WI38 (cell line): ENCODE results near the gene TCF4.

Source experiments
- H3K4me3 ChIP-seq: 2 replicates; pipeline ENCODE4 v1.5.1; 2011; ENCODE audit warnings: low read depth, mild to moderate bottlenecking, control low read depth, low read length
- TF ChIP-seq, protein P1 (sequence below): IDR thresholded peaks from 2 replicates; pipeline ENCODE4 v1.5.1; 2012; ENCODE audit warnings: low read depth, mild to moderate bottlenecking, control low read depth, low read length

Gene TCF4

DNA sequence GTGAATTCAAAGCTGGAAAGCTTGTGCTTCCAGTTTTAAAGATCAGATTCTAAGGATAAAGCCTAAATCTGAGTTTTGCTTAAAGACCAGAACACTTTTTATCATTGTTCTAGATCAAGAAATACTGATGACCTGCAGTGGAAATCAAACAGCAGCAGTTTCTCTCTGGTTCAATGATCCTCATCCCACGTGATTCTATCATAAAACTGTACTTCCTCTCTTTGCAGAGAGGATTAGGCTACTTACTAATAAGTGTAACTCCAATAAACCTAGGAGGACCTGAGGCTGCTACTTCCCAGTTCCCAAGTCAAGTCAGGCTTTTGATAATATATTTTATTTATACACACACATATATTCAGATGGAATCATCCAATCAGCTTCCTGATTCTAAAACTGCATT lies 81.9 kb downstream of the TCF4 start:
- TF ChIP-seq, protein P1, sequence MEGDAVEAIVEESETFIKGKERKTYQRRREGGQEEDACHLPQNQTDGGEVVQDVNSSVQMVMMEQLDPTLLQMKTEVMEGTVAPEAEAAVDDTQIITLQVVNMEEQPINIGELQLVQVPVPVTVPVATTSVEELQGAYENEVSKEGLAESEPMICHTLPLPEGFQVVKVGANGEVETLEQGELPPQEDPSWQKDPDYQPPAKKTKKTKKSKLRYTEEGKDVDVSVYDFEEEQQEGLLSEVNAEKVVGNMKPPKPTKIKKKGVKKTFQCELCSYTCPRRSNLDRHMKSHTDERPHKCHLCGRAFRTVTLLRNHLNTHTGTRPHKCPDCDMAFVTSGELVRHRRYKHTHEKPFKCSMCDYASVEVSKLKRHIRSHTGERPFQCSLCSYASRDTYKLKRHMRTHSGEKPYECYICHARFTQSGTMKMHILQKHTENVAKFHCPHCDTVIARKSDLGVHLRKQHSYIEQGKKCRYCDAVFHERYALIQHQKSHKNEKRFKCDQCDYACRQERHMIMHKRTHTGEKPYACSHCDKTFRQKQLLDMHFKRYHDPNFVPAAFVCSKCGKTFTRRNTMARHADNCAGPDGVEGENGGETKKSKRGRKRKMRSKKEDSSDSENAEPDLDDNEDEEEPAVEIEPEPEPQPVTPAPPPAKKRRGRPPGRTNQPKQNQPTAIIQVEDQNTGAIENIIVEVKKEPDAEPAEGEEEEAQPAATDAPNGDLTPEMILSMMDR: no peak
- H3K4me3 ChIP-seq: no peak overlapping the region

- TF ChIP-seq, protein P1: no peak
- no peak overlapping the region for H3K4me3 ChIP-seq
Observed at GRCh38 chr18:55504808-55505207, 83.2 kb downstream of the TCF4 start.

DNA sequence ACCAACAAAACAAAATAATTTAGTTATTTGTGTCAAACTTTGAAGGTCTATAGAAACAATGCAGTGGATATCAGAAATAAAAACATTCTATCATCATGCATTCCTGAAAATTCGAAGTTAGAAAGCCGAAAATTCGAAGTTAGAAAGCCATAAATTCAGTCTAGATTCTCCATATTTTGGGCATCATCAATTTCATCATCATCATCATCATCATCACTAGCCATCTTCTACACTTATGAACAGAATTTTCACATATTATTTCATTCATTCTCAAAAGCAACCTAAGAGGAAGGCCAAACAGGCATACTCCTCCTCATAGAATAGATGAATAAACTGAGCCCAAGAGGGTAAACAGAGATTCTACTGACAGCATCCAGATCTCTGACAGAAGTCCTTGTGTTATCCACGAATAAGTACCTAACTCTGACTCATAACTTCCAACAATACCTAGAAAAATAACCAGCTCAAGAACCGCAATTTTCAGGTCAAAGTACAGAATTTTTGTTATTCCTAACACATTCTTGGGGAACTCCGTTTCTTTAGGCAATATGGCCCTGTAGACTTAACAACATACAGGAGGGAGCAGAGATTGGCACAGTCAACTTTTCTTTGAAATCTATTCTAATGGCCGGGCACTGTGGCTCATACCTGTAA lies 84.7 kb downstream of the TCF4 start:
- H3K4me3 ChIP-seq: no peak overlapping the region
- TF ChIP-seq, protein P1: no peak

GRCh38 chr18:55501982-55502710 lies 85.8 kb downstream of the TCF4 start:
- H3K4me3 ChIP-seq: no peak overlapping the region; the same call in 1 of the 2 replicates
- TF ChIP-seq, protein P1: no peak

- TF ChIP-seq, protein P1: no peak
- H3K4me3 ChIP-seq: peak overlapping the region; percentile 8; the same call in 1 of the 2 replicates
Observed at GRCh38 chr18:55501579-55501978, 86.4 kb downstream of the TCF4 start.

GRCh38 chr18:55500316-55501086 lies 87.5 kb downstream of the TCF4 start:
- TF ChIP-seq, protein P1: no peak
- peak overlapping the region; percentile 52 for H3K4me3 ChIP-seq
